ENCODE data around the gene ENO1. TPM values are rescaled to one million over a fixed set of nuclear protein-coding genes. Genes with fewer than 3 reads are reported as not detected.
"Not testable (repeated sequence)": the region's sequence is repeated elsewhere in the genome, so short reads cannot be mapped to it uniquely, and the experiment has no call there.

Gene ENO1
- polyA plus RNA-seq, 1 donor from 2014 or later = 728 TPM

DNA sequence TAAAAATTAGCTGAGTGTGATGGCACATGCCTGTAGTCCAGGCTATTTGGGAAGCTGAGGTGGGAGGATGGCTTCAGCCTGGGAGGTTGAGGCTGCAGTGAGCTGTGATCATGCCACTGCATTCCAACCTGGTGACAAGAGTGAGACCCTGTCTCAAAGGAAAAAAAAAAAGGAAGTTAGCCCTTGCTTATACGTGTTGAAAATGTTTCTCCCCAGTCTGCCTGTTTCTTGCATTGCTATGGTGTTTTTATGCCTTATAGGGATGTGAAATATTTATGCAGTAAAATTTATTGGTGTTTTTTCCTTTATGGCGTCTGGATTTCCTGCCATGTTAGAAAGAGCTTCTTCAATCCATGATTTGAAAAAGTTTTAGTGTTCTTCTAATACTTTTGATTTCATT lies 57.4 kb downstream of the ENO1 start:
- Mint-ChIP-seq H3K4me1 (peaks cover 12 to 16% (median 12%) of the 10 kb centered on the region in 3 donors), H3K9me3 (no peaks in the 10 kb centered on the region), H3K36me3 (peaks cover 1% of the 10 kb centered on the region), H3K27me3 (peaks cover 7% of the 10 kb centered on the region), H3K27ac (no peak overlapping the region), H3K4me3 (peak overlapping the region in 1 of 4 donors; percentile 76)

DNA sequence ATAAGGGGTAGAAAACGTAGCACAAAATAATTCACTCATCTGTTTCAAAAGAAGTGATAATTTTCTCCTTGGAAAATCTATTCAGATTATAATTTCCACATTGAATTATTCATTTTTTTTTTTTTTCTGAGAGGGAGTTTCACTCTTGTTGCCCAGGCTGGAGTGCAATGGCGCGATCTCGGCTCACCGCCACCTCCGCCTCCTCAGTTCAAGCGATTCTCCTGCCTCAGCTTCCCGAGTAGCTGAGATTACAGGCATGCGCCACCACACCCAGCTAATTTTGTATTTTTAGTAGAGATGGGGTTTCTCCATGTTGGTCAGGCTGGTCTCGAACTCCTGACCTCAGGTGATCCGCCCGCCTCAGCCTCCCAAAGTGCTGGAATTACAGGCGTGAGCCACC lies 59.7 kb downstream of the ENO1 start:
- H3K4me1 Mint-ChIP-seq = peaks cover 27 to 39% (median 29%) of the 10 kb centered on the region in 3 donors
- not testable (repeated sequence) for H3K36me3 Mint-ChIP-seq, H3K27me3 Mint-ChIP-seq, H3K9me3 Mint-ChIP-seq
- H3K4me3 Mint-ChIP-seq = peak overlapping the region in 3 of 4 donors; percentile 28 to 98 (median 90)
- peak overlapping the region; percentile 74 to 99 (median 87) for H3K27ac Mint-ChIP-seq

DNA sequence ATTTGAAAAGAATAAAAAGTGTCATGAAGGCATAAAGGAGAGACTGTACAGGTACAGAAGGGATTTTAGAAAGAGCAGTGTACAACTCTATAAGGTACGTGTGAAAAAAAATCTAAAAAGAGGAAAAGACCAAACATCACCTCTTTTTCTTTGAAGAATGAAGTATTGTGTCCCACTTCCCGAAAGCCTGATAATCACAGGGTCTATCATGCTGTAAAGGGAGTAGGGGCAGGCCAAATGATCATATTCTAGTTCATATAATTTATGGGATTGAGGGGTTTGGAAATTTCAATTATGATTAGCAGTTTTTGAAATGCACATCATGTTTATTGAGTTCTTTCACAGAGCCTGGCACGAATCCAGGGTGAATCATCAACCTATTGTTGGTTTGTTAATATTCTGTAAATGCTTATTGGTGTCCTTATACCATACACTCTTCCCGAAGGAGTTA lies 60.1 kb downstream of the ENO1 start:
- Mint-ChIP-seq H3K4me3 (peak overlapping the region; percentile 87 to 99 (median 94)), H3K4me1 (peaks cover 27 to 39% (median 31%) of the 10 kb centered on the region in 3 donors), H3K27ac (peak overlapping the region; percentile 87 to 99 (median 91)), H3K36me3 (peaks cover 1% of the 10 kb centered on the region), H3K27me3 (peaks cover 5% of the 10 kb centered on the region), H3K9me3 (no peaks in the 10 kb centered on the region)

DNA sequence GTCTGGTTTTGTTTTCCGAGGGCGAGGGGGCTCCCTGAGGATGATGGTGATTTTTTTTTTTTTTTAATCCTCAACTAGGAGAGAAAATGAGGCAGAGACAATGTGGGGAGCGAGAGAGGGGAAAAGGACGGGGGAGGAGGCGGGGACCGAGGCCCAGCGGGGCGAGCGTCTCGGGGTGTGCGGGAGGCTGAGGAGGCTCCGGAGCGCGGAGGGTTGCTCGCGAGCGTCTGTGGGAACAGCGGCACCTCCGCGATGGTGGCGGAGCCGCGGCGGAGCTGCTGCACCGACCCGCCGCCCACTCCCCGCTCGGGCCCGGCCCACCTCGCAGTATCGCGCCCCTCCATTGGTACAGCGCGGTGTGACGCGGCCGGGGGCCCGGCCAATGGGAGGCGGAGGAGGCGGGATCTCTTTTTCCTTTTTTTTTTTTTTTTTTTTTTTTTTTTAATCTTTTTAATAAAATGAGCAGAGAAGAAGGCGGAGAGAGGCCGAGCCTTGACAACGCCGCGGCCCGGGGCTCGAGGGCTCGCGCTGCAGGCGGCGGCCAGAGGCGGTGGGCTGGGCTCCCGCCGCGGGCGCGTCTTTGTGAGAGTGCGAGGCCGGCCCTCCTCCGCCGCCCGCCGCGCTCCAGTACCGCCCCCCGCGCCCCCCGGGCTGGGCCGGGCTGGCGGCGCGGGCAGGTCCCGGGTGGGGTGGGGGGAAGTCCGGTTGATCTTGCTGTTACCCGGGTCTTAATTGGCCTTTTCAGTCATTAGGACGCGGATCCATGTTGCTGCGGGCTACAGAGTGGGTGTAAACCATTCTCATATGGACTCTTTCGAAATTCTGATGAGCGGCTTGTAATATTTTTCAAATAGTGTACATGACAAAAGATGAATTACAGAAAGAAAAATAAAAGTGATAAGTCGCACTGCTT lies 60.8 kb downstream of the ENO1 start, which contains the start of gene RERE:
Gene RERE, minus strand, starts transcription at position 229 of the 913 bp plus-strand sequence.
- peak within 1 kb of the TSS; percentile 91 to 99 (median 97) for H3K27ac Mint-ChIP-seq
- H3K9me3 Mint-ChIP-seq = no peaks in the 10 kb centered on the region
- H3K27me3 Mint-ChIP-seq = peaks cover 4% of the 10 kb centered on the region
- peaks cover 30 to 46% (median 32%) of the 10 kb centered on the region in 3 donors for H3K4me1 Mint-ChIP-seq
- H3K36me3 Mint-ChIP-seq = peaks cover 1% of the 10 kb centered on the region
- peak within 1 kb of the TSS; percentile 89 to 99 (median 94) for H3K4me3 Mint-ChIP-seq

DNA sequence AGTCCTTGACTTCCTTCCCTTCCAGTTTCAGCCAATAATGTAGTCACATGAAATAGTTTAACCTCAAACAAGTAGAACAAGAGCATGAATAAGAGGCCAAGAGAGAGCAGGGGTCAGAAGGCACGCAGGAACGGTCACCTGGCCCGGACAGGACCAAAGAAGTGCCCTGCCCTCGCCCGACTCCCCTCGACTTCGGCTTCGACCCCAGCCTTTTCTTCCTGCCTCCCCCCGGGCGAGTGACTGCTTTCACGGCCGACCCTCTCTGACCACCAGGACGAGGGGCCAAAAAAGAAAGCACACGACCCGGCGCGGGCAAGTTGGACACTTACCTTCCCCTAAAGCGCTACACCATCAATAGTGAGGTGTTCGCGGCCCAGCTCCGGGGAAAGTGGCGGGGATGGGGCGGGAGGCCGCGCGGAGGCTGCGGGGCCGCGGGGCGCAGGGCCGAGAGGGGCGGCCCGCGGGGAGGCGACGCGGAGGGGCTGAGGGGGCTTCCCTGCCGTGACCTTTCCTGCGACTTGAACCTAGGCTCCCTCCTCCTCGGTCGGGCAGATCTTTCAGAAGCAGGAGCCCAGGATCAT lies 61.6 kb downstream of the ENO1 start:
- peaks cover 4% of the 10 kb centered on the region for H3K27me3 Mint-ChIP-seq
- H3K4me3 Mint-ChIP-seq = peak overlapping the region; percentile 89 to 99 (median 94)
- H3K27ac Mint-ChIP-seq = peak overlapping the region; percentile 91 to 99 (median 97)
- peaks cover 30 to 46% (median 32%) of the 10 kb centered on the region in 3 donors for H3K4me1 Mint-ChIP-seq
- H3K36me3 Mint-ChIP-seq = peaks cover 1% of the 10 kb centered on the region
- H3K9me3 Mint-ChIP-seq = no peaks in the 10 kb centered on the region

DNA sequence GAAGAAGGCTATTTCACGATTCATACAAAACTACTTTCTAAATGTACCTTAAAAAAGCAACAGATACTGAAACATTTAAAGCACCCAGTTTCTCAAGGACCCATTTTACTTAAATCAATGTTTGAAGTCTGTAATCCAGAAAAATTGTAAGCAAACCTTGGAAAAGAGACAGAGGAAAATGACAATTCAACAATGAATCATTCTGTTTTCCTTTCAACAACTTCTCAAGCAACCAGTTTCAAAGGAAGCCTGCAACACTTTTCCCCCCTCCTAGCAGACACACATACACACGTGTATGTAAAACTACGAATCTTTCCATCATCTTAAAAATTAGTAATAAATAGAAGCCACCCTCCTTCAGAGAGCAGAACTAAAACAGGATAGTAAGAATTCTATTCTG lies 62.2 kb downstream of the ENO1 start:
- Mint-ChIP-seq H3K27ac (peak overlapping the region; percentile 91 to 99 (median 97)), H3K9me3 (no peaks in the 10 kb centered on the region), H3K4me3 (peak overlapping the region; percentile 89 to 99 (median 94)), H3K4me1 (peaks cover 32 to 46% (median 35%) of the 10 kb centered on the region in 3 donors), H3K27me3 (peaks cover 4% of the 10 kb centered on the region), H3K36me3 (peaks cover 1% of the 10 kb centered on the region)

DNA sequence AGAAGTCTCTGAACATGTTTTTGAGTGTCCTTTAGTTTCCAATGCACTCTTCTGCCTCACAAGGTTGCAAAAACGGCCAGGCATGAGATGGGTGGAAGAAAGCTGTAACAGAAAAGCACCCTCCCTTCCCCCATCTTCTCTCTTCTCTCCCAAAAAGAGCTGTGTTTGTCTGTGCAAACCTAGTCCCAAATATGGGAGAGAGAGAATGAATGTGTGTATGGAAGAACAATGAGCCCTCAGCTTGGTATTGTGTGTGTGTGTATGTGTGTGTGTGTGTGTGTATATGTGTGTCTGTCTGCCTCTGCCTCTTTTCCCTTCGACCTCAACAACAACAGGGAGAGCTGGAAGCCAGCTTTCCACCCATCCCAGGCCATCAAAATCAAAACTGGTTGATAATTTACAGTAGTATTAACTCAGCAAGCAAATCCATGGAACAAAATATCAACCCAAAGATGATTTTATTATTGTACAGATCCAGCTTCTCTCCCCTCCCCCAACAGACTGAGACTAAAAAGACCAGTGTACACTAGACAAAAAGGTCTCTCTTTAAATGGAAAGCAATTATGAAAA lies 62.8 kb downstream of the ENO1 start:
- H3K9me3 Mint-ChIP-seq = no peaks in the 10 kb centered on the region
- H3K27ac Mint-ChIP-seq = peak overlapping the region in 2 of 3 donors; percentile 91 to 99
- H3K27me3 Mint-ChIP-seq = peaks cover 4% of the 10 kb centered on the region
- peaks cover 1% of the 10 kb centered on the region for H3K36me3 Mint-ChIP-seq
- H3K4me1 Mint-ChIP-seq = peaks cover 32 to 46% (median 37%) of the 10 kb centered on the region in 3 donors
- H3K4me3 Mint-ChIP-seq = peak overlapping the region; percentile 89 to 99 (median 94)

DNA sequence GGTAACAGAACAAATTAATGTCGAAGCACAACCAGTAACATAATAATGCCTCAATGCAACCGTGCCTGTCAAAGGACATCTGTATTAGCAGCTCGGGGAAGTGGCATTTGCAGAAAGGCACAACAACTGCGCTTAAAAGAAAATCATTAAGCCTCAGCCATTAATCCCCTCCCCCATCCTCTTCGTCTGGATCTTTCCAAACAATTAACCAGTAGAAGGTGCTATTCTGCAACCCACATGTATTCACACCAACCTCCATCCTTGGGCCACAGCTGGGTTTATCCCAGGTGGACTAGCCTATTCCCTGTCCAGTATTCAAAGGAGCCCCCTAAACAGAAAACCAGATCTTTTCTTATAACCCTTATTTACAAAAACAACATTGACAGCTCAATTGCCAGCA lies 63.6 kb downstream of the ENO1 start:
- H3K4me1 Mint-ChIP-seq = peaks cover 32 to 46% (median 37%) of the 10 kb centered on the region in 3 donors
- H3K27ac Mint-ChIP-seq = peak overlapping the region in 2 of 3 donors; percentile 24 to 91
- no peaks in the 10 kb centered on the region for H3K9me3 Mint-ChIP-seq

DNA sequence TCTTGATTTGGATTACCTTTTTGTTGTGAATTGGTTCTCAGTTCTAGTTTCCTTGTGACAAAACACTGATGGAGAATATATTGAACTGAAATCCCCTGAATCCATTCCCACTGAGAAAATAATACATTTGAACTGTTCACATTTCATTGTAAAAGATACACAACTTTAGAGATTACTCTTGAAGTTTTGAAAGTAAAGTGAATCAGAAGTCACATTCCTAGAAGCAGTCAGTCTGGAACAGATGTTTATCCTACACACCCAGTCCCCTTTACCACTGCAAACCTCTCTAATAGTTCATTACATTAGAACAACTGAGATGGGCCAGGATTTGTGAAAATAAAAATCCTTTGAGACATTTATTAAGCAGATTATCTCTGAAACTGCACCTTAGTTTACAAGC lies 64.5 kb downstream of the ENO1 start:
- Mint-ChIP-seq H3K27ac (no peak overlapping the region), H3K9me3 (no peaks in the 10 kb centered on the region), H3K36me3 (peaks cover 1% of the 10 kb centered on the region), H3K4me3 (peak overlapping the region in 2 of 4 donors; percentile 17 to 90), H3K4me1 (peaks cover 34 to 46% (median 37%) of the 10 kb centered on the region in 3 donors), H3K27me3 (no peaks in the 10 kb centered on the region)

More for the DNA sequence above, 63.6 kb downstream of the ENO1 start:
- Mint-ChIP-seq H3K27me3 (peaks cover 2% of the 10 kb centered on the region), H3K36me3 (peaks cover 1% of the 10 kb centered on the region), H3K4me3 (peak overlapping the region in 3 of 4 donors; percentile 59 to 99 (median 90))

DNA sequence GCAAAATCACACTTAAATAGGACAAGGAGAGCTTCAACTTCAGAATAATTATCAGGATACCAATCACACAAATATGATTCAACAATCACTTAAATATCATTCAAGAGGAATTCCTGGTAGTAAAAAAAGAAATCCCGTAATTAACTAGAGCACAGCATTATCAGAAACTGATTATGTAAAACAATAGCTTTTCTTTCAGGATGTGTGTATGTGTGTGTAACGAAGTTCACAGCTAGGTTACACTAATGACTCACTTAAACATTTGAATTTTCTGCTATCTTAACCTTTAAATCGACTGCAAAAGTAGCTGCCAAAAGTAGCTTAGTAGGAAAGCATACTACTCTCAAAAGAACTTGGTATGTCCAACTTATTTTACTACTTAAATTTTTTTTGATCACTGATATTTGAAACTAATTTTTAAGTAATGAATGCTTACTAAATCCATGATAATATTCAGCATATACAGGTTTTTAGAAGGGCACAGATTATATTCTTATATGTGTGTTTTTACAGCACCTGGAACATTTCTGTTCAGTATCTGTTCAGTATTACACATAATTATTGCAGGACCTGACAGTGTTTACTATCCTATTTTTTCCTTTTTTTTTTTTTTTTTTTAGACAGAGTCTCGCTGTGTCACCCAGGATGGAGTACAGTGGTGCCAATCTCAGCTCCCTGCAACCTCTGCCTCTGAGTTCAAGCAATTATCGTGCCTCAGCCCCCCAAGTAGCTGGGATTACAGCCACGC lies 65.3 kb downstream of the ENO1 start:
- H3K9me3 Mint-ChIP-seq = no peaks in the 10 kb centered on the region
- H3K4me3 Mint-ChIP-seq = no peak overlapping the region
- no peaks in the 10 kb centered on the region for H3K27me3 Mint-ChIP-seq
- H3K27ac Mint-ChIP-seq = no peak overlapping the region
- H3K36me3 Mint-ChIP-seq = peaks cover 1% of the 10 kb centered on the region
- peaks cover 30 to 45% (median 34%) of the 10 kb centered on the region in 3 donors for H3K4me1 Mint-ChIP-seq

DNA sequence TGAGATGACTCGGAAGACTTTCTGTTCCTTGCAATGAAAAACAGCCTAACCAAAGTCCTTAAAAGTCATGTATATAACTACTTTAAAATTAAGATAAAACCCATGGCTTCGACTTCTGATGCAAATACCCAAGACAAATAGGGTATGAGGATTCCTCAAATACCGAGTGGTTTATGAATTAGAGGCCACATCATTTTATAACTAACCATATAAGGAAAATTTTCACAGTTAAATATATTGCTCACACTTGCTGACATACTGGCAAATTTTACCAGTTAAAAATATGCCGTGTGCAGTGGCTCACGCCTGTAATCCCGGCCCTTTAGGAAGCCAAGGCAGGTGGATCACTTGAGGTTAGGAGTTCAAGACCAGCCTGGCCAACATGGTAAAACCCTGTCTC lies 66.4 kb downstream of the ENO1 start:
- H3K9me3 Mint-ChIP-seq = no peaks in the 10 kb centered on the region
- no peak overlapping the region for H3K4me3 Mint-ChIP-seq
- no peaks in the 10 kb centered on the region for H3K27me3 Mint-ChIP-seq
- peaks cover 1% of the 10 kb centered on the region for H3K36me3 Mint-ChIP-seq
- peak overlapping the region in 1 of 3 donors; percentile 18 for H3K27ac Mint-ChIP-seq
- H3K4me1 Mint-ChIP-seq = peaks cover 28 to 44% (median 33%) of the 10 kb centered on the region in 3 donors

All from IgD-negative memory B cell (primary cell).